Keratinocyte (primary cell): ENCODE measurements around the gene GALR3. TPM values are rescaled to one million over a fixed set of nuclear protein-coding genes. Genes with fewer than 3 reads are reported as not detected.

Source experiments
- DNase-seq: peaks from one replicate; pipeline ENCODE4 v3.0.0-alpha.2; 2011; ENCODE audit warnings: low read depth, missing footprints, low spot score
- FAIRE-seq: peaks from 2 replicates; lab custom pipeline; 2011; peaks lifted over from hg19 to GRCh38; lab: Jason Lieb, UNC
- H2AFZ ChIP-seq: 2 replicates; pipeline ENCODE4 v1.6.0; 2012; ENCODE audit warnings: low read length, control low read depth, inconsistent platforms; ENCODE audit not compliant: control insufficient read depth
- H3K27ac ChIP-seq: 2 replicates; pipeline ENCODE4 v1.5.1; 2011; ENCODE audit warnings: low read length; ENCODE audit not compliant: control insufficient read depth, insufficient read depth
- H3K27me3 ChIP-seq: 3 replicates; pipeline ENCODE4 v1.6.0; 2011; ENCODE audit warnings: low read length; ENCODE audit not compliant: control insufficient read depth, insufficient read depth; ENCODE audit errors: extremely low read depth
- H3K36me3 ChIP-seq, 2 experiments: 2 replicates in 1 of 2; 3 replicates in 1 of 2; pipeline ENCODE4 v1.5.1; 2011; ENCODE audit warnings: low read length in 2 of 2, mild to moderate bottlenecking in 1 of 2; ENCODE audit not compliant: control insufficient read depth in 2 of 2, insufficient read depth in 2 of 2; ENCODE audit errors: extremely low read depth in 1 of 2
- H3K4me1 ChIP-seq: 3 replicates; pipeline ENCODE4 v1.5.1; 2011; ENCODE audit warnings: low read length; ENCODE audit not compliant: control insufficient read depth, insufficient read depth; ENCODE audit errors: extremely low read depth
- H3K4me2 ChIP-seq: 3 replicates; pipeline ENCODE4 v1.6.0; 2011; ENCODE audit warnings: low read depth, low read length; ENCODE audit not compliant: control insufficient read depth, insufficient read depth; ENCODE audit errors: extremely low read depth
- H3K4me3 ChIP-seq, 3 experiments: fragments of 200-600 bp in 1 of 3; sonication (generic) in 1 of 3; 2 replicates in 2 of 3; 3 replicates in 1 of 3; pipeline ENCODE4 v1.5.1; 2011 to 2016; ENCODE audit warnings: low read length in 3 of 3, mild to moderate bottlenecking in 3 of 3, control low read depth in 2 of 3, inconsistent platforms in 1 of 3, low read depth in 1 of 3, mixed read lengths in 1 of 3, mixed run types in 1 of 3, moderate library complexity in 1 of 3; ENCODE audit not compliant: control insufficient read depth in 2 of 3, insufficient read depth in 2 of 3; ENCODE audit errors: extremely low read depth in 1 of 3
- H3K79me2 ChIP-seq: 2 replicates; pipeline ENCODE4 v1.6.0; 2012; ENCODE audit warnings: low read length; ENCODE audit not compliant: control insufficient read depth, insufficient read depth
- H3K9ac ChIP-seq: 3 replicates; pipeline ENCODE4 v1.6.0; 2011; ENCODE audit warnings: low read length; ENCODE audit not compliant: control insufficient read depth, insufficient read depth; ENCODE audit errors: extremely low read depth
- H3K9me1 ChIP-seq: 3 replicates; pipeline ENCODE4 v1.6.0; 2011; ENCODE audit warnings: low read length; ENCODE audit not compliant: control insufficient read depth, insufficient read depth; ENCODE audit errors: extremely low read depth
- H3K9me3 ChIP-seq: 2 replicates; pipeline ENCODE4 v1.5.1; 2012; ENCODE audit warnings: low read depth, low read length; ENCODE audit not compliant: control insufficient read depth
- H4K20me1 ChIP-seq: 3 replicates; pipeline ENCODE4 v1.6.0; 2011; ENCODE audit warnings: low read length; ENCODE audit not compliant: control insufficient read depth, insufficient read depth; ENCODE audit errors: extremely low read depth
- CTCF ChIP-seq, 3 experiments: IDR thresholded peaks in 1 of 3; conservative IDR thresholded peaks in 1 of 3; optimal IDR thresholded peaks in 1 of 3; 2 replicates in 2 of 3; 3 replicates in 1 of 3; pipeline versions ENCODE3 to v1.5.1; 2011; ENCODE audit warnings: low read length in 3 of 3, mild to moderate bottlenecking in 3 of 3, moderate library complexity in 2 of 3, control low read depth in 1 of 3, inconsistent platforms in 1 of 3; ENCODE audit not compliant: insufficient read depth in 2 of 3; ENCODE audit errors: extremely low read depth in 1 of 3
- EZH2 ChIP-seq: IDR thresholded peaks from one replicate; pipeline ENCODE4 v1.6.1; 2012; ENCODE audit warnings: inconsistent platforms, mild to moderate bottlenecking, low read length, moderate library complexity
- dilution Hi-C: fragments of 300-500 bp; cut with MboI; formaldehyde crosslinking; loops from one replicate; pipeline ENCODE4 v1.7.0; 2020; ENCODE audit warnings: low sequenced_read_pairs; ENCODE audit not compliant: extremely low pct_ligation_motif_present
- polyA plus RNA-seq, 5 experiments: library from polyadenylated mRNA; depleted of rRNA in 3 of 5; stranded (reverse) in 3 of 5; stranded (forward) in 1 of 5; unstranded in 1 of 5; fragments of >200 nt; gene quantifications; 1 replicate in 1 of 5; 2 replicates in 3 of 5; 3 replicates in 1 of 5; pipeline versions ENCODE4 v1.2.1 to v1.2.3, GENCODE V29; 2011 to 2012; ENCODE audit warnings: missing spikeins in 2 of 5, low read depth in 1 of 5, low replicate concordance in 1 of 5

Gene GALR3
- polyA plus RNA-seq, 1 donor (not counting 4 experiments of a cell fraction or from before 2014, with no cell fraction given), result not detected

GRCh38 chr22:37801946-37802309 is 21.3 kb upstream of the GALR3 start:
- DNase-seq (no peak), FAIRE-seq (no peak)
- peak overlapping the region; percentile 92 for H3K4me2 ChIP-seq
- peak overlapping the region; percentile 49 to 83 (median 78) for H3K4me3 ChIP-seq
- H3K36me3 ChIP-seq, result no peaks in the 10 kb centered on the region
- no peak overlapping the region for H3K27ac ChIP-seq
- no peaks in the 10 kb centered on the region for H4K20me1 ChIP-seq
- peaks cover 11% of the 10 kb centered on the region for H3K4me1 ChIP-seq
- no peaks in the 10 kb centered on the region for H3K27me3 ChIP-seq
- dilution Hi-C loops, result no loop called here
- TF ChIP-seq EZH2, result no peak
- no peak for TF ChIP-seq CTCF (optimal IDR thresholded peaks at IDR 0.05 in 1 of 3, IDR thresholded peaks at IDR 0.05 in 1 of 3, conservative IDR thresholded peaks at IDR 0.05 in 1 of 3; ENCODE audit: extremely low read depth in 1 of 3, insufficient read depth in 2 of 3, low read length in 3 of 3)
- H3K9me3 ChIP-seq, result no peaks in the 10 kb centered on the region
- H3K79me2 ChIP-seq, result no peaks in the 10 kb centered on the region
- no peaks in the 10 kb centered on the region for H3K9me1 ChIP-seq
- peak overlapping the region; percentile 71 for H3K9ac ChIP-seq
- no peak overlapping the region for H2AFZ ChIP-seq

- TF ChIP-seq CTCF (optimal IDR thresholded peaks at IDR 0.05 in 1 of 3, IDR thresholded peaks at IDR 0.05 in 1 of 3, conservative IDR thresholded peaks at IDR 0.05 in 1 of 3; ENCODE audit: extremely low read depth in 1 of 3, insufficient read depth in 2 of 3, low read length in 3 of 3) (no peak), EZH2 (no peak)
- H3K27ac ChIP-seq, result no peak overlapping the region
- no peaks in the 10 kb centered on the region for H3K36me3 ChIP-seq
- H3K4me3 ChIP-seq, result peak overlapping the region; percentile 49 to 83 (median 78)
- no peaks in the 10 kb centered on the region for H4K20me1 ChIP-seq
- DNase-seq (no peak), FAIRE-seq (no peak)
- peak overlapping the region; percentile 92 for H3K4me2 ChIP-seq
- dilution Hi-C loops, result no loop called here
- H3K9me1 ChIP-seq, result no peaks in the 10 kb centered on the region
- no peaks in the 10 kb centered on the region for H3K27me3 ChIP-seq
- no peaks in the 10 kb centered on the region for H3K9me3 ChIP-seq
- H3K4me1 ChIP-seq, result peaks cover 11% of the 10 kb centered on the region
- no peaks in the 10 kb centered on the region for H3K79me2 ChIP-seq
- H2AFZ ChIP-seq, result peak overlapping the region; percentile 89
- H3K9ac ChIP-seq, result peak overlapping the region; percentile 71
These were observed 20.6 kb upstream of the GALR3 start for GRCh38 chr22:37802310-37803194.
